ENCODE measurements around the gene BBX.

The BBX gene

GRCh38 chr3:107669669-107670068, 146.9 kb downstream of the BBX start:
- in situ Hi-C loops (cut with MboI; ENCODE audit: low sequenced_read_pairs, unreplicated experiment): no loop called here
- TF ChIP-seq CTCF (IDR thresholded peaks at IDR 0.05; ENCODE audit: borderline replicate concordance, control extremely low read depth, extremely low read depth, insufficient read depth, missing control alignments): no peak
- DNase-seq (ENCODE audit: low spot score): no peak

- no peak for TF ChIP-seq CTCF (IDR thresholded peaks at IDR 0.05; ENCODE audit: borderline replicate concordance, control extremely low read depth, extremely low read depth, insufficient read depth, missing control alignments)
- no peak for DNase-seq (ENCODE audit: low spot score)
- in situ Hi-C loops (cut with MboI; ENCODE audit: low sequenced_read_pairs, unreplicated experiment): no loop called here
Measured at GRCh38 chr3:107670986-107671385, 148.2 kb downstream of the BBX start.

- no peak for TF ChIP-seq CTCF (IDR thresholded peaks at IDR 0.05; ENCODE audit: borderline replicate concordance, control extremely low read depth, extremely low read depth, insufficient read depth, missing control alignments)
- in situ Hi-C loops (cut with MboI; ENCODE audit: low sequenced_read_pairs, unreplicated experiment): no loop called here
- no peak for DNase-seq (ENCODE audit: low spot score)
Measured at GRCh38 chr3:107674371-107674770, 151.6 kb downstream of the BBX start.

- no peak for TF ChIP-seq CTCF (IDR thresholded peaks at IDR 0.05; ENCODE audit: borderline replicate concordance, control extremely low read depth, extremely low read depth, insufficient read depth, missing control alignments)
- DNase-seq (ENCODE audit: low spot score): no peak
Measured at GRCh38 chr3:107675233-107675900, 152.6 kb downstream of the BBX start.

GRCh38 chr3:107676469-107677309, 153.9 kb downstream of the BBX start:
- in situ Hi-C loops (cut with MboI; ENCODE audit: low sequenced_read_pairs, unreplicated experiment): no loop called here
- DNase-seq (ENCODE audit: low spot score): no peak
- TF ChIP-seq CTCF (IDR thresholded peaks at IDR 0.05; ENCODE audit: borderline replicate concordance, control extremely low read depth, extremely low read depth, insufficient read depth, missing control alignments): no peak

More at GRCh38 chr3:107675233-107675900, 152.6 kb downstream of the BBX start:
- in situ Hi-C loops (cut with MboI; ENCODE audit: low sequenced_read_pairs, unreplicated experiment): no loop called here

DNA sequence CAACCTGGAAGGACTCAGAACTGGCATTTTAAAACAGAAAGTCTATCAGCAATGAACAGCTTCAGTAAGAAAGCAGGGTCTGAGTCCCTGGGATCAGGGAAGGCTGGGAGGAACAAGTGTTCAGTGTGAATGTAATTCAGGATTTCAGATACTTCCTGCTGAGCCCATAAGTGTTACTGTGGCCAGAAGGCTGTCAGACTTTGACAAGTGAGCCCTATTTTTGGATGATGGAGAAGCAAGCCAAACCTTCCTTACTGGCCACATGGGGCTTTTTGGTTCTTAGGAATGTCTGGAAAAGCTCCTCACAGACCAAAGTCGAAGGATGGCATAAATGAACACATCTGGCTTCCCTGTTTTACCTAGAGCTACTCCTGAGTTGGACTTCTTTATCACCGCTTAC, 157.2 kb downstream of the BBX start:
- no peak for TF ChIP-seq CTCF (IDR thresholded peaks at IDR 0.05; ENCODE audit: borderline replicate concordance, control extremely low read depth, extremely low read depth, insufficient read depth, missing control alignments)
- in situ Hi-C loops (cut with MboI; ENCODE audit: low sequenced_read_pairs, unreplicated experiment): no loop called here

More for the DNA sequence above, 157.2 kb downstream of the BBX start:
- DNase-seq (ENCODE audit: low spot score): no peak

Measured in GM13976 (cell line).